Measurements from ENCODE around the gene LKAAEAR1.
"Not testable (repeated sequence)": the region's sequence is repeated elsewhere in the genome, so short reads cannot be mapped to it uniquely, and the experiment has no call there.

Gene LKAAEAR1

GRCh38 chr20:64091770-64092169 is 7.6 kb upstream of the LKAAEAR1 start:
- Histone ChIP-seq H3K4me2 (ENCODE audit: low read length) (no peak overlapping the region), H3K27me3 (ENCODE audit: low read depth, low read length) (no peaks in the 10 kb centered on the region), H3K9ac (ENCODE audit: low read length) (no peak overlapping the region), H3K4me3 (ENCODE audit: low read length) (no peak overlapping the region), H3K9me3 (ENCODE audit: insufficient read depth, low read length) (no peaks in the 10 kb centered on the region), H3K27ac (ENCODE audit: low read length) (no peak overlapping the region), H3K36me3 (replicated peaks; ENCODE audit: low read depth, low read length) (no peaks in the 10 kb centered on the region), H3K4me1 (ENCODE audit: low read length) (peaks cover 10% of the 10 kb centered on the region), H2AFZ (ENCODE audit: low read depth, low read length) (no peak overlapping the region), H3K79me2 (ENCODE audit: low read length) (no peaks in the 10 kb centered on the region), H4K20me1 (ENCODE audit: insufficient read depth, low read length) (0 out of 2 replicates have a peak, but pooled peaks cover 4% of the 10 kb centered on the region)
- TF ChIP-seq EZH2phosphoT487 (IDR thresholded peaks at IDR 0.05; ENCODE audit: low read depth) (no peak), CTCF (IDR thresholded peaks at IDR 0.05; ENCODE audit: low read depth, low read length) (no peak)

GRCh38 chr20:64091340-64091739 is 7.1 kb upstream of the LKAAEAR1 start:
- Histone ChIP-seq H3K4me3 (ENCODE audit: low read length) (no peak overlapping the region), H3K27ac (ENCODE audit: low read length) (no peak overlapping the region), H3K9me3 (ENCODE audit: insufficient read depth, low read length) (no peaks in the 10 kb centered on the region), H3K36me3 (replicated peaks; ENCODE audit: low read depth, low read length) (no peaks in the 10 kb centered on the region), H2AFZ (ENCODE audit: low read depth, low read length) (no peak overlapping the region), H4K20me1 (ENCODE audit: insufficient read depth, low read length) (0 out of 2 replicates have a peak, but pooled peaks cover 4% of the 10 kb centered on the region), H3K79me2 (ENCODE audit: low read length) (no peaks in the 10 kb centered on the region), H3K4me1 (ENCODE audit: low read length) (peaks cover 10% of the 10 kb centered on the region), H3K27me3 (ENCODE audit: low read depth, low read length) (no peaks in the 10 kb centered on the region), H3K4me2 (ENCODE audit: low read length) (no peak overlapping the region), H3K9ac (ENCODE audit: low read length) (no peak overlapping the region)
- no peak for TF ChIP-seq CTCF (IDR thresholded peaks at IDR 0.05; ENCODE audit: low read depth, low read length)
- no peak for TF ChIP-seq EZH2phosphoT487 (IDR thresholded peaks at IDR 0.05; ENCODE audit: low read depth)

GRCh38 chr20:64090165-64090564 is 6.0 kb upstream of the LKAAEAR1 start:
- Histone ChIP-seq H3K27ac (ENCODE audit: low read length) (no peak overlapping the region), H3K4me2 (ENCODE audit: low read length) (no peak overlapping the region), H3K4me3 (ENCODE audit: low read length) (no peak overlapping the region), H3K36me3 (replicated peaks; ENCODE audit: low read depth, low read length) (no peaks in the 10 kb centered on the region), H3K27me3 (ENCODE audit: low read depth, low read length) (peaks cover 9% of the 10 kb centered on the region; the same call in 1 of the 2 replicates), H3K79me2 (ENCODE audit: low read length) (no peaks in the 10 kb centered on the region), H4K20me1 (ENCODE audit: insufficient read depth, low read length) (0 out of 2 replicates have a peak, but pooled peaks cover 4% of the 10 kb centered on the region), H3K9ac (ENCODE audit: low read length) (no peak overlapping the region), H3K4me1 (ENCODE audit: low read length) (no peaks in the 10 kb centered on the region), H3K9me3 (ENCODE audit: insufficient read depth, low read length) (no peaks in the 10 kb centered on the region), H2AFZ (ENCODE audit: low read depth, low read length) (no peak overlapping the region)
- TF ChIP-seq EZH2phosphoT487 (IDR thresholded peaks at IDR 0.05; ENCODE audit: low read depth): no peak
- TF ChIP-seq CTCF (IDR thresholded peaks at IDR 0.05; ENCODE audit: low read depth, low read length): no peak

GRCh38 chr20:64088586-64088985 is 4.4 kb upstream of the LKAAEAR1 start:
- H3K4me3 ChIP-seq (ENCODE audit: low read length); H3K36me3 ChIP-seq (replicated peaks; ENCODE audit: low read depth, low read length); H2AFZ ChIP-seq (ENCODE audit: low read depth, low read length); H4K20me1 ChIP-seq (ENCODE audit: insufficient read depth, low read length); H3K27ac ChIP-seq (ENCODE audit: low read length); H3K4me1 ChIP-seq (ENCODE audit: low read length); H3K4me2 ChIP-seq (ENCODE audit: low read length); H3K9ac ChIP-seq (ENCODE audit: low read length); H3K9me3 ChIP-seq (ENCODE audit: insufficient read depth, low read length); H3K79me2 ChIP-seq (ENCODE audit: low read length): not testable (repeated sequence)
- H3K27me3 ChIP-seq (ENCODE audit: low read depth, low read length): peaks cover 21% of the 10 kb centered on the region

GRCh38 chr20:64087226-64087825 is 3.1 kb upstream of the LKAAEAR1 start:
- H3K4me2 ChIP-seq (ENCODE audit: low read length); H3K4me1 ChIP-seq (ENCODE audit: low read length); H4K20me1 ChIP-seq (ENCODE audit: insufficient read depth, low read length); H2AFZ ChIP-seq (ENCODE audit: low read depth, low read length); H3K79me2 ChIP-seq (ENCODE audit: low read length); H3K27ac ChIP-seq (ENCODE audit: low read length); H3K9ac ChIP-seq (ENCODE audit: low read length); H3K4me3 ChIP-seq (ENCODE audit: low read length); H3K36me3 ChIP-seq (replicated peaks; ENCODE audit: low read depth, low read length); H3K9me3 ChIP-seq (ENCODE audit: insufficient read depth, low read length): not testable (repeated sequence)
- peaks cover 24% of the 10 kb centered on the region for H3K27me3 ChIP-seq (ENCODE audit: low read depth, low read length)

Data from OCI-LY3 (cell line).